Measurements from ENCODE around the gene SHISA5. TPM values are rescaled to one million over a fixed set of nuclear protein-coding genes. Genes with fewer than 3 reads are reported as not detected.

The SHISA5 gene
- total RNA-seq, 1 experiment from 2014 or later, result 174 TPM

DNA sequence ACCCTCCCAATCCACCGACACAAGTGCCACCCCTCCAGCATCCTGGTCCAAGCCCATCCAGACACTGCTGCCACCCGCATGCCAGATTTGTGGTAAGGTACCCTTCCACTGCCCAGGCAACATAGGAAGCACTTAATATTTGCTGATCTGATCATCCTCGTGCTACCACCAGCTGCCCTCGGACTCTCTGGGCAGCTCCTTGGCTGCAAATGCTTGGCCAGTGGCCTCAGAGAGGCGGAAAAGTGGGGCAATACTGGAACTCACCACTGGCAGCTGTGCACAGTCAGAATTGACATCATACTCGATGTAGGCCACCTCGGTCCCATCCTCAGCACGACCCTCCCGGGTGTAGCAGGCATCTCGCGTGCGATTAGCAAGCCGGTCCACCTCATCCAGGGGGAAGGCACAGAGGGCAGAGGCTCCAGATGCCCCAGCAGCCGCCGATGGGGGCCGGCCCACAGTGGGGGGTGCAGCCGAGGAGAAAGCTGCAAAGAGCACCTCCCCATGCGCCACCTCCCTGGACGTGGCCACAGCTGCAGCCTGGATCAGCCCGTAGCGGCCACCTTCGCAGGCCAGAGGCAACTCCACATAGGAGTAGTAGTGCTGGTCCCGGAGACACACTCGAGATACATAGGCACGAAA is 80.6 kb downstream of the SHISA5 start:
- TF ChIP-seq, protein P1, sequence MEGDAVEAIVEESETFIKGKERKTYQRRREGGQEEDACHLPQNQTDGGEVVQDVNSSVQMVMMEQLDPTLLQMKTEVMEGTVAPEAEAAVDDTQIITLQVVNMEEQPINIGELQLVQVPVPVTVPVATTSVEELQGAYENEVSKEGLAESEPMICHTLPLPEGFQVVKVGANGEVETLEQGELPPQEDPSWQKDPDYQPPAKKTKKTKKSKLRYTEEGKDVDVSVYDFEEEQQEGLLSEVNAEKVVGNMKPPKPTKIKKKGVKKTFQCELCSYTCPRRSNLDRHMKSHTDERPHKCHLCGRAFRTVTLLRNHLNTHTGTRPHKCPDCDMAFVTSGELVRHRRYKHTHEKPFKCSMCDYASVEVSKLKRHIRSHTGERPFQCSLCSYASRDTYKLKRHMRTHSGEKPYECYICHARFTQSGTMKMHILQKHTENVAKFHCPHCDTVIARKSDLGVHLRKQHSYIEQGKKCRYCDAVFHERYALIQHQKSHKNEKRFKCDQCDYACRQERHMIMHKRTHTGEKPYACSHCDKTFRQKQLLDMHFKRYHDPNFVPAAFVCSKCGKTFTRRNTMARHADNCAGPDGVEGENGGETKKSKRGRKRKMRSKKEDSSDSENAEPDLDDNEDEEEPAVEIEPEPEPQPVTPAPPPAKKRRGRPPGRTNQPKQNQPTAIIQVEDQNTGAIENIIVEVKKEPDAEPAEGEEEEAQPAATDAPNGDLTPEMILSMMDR (conservative IDR thresholded peaks at IDR 0.05), result no peak
- no peak overlapping the region; a peak in 1 of 5 replicates for H3K4me3 Mint-ChIP-seq
- H3T11ph ChIP-seq (ENCODE audit: low read length), result no peak overlapping the region
- no CpG with 5 or more reads among the region's 25 CpGs for WGBS (ENCODE audit: extremely low coverage, insufficient read length, low lambda C conversion rate)
- H3K27ac ChIP-seq (ENCODE audit: insufficient read length, low read depth, low read length), result no peak overlapping the region
- H3K4me1 ChIP-seq (ENCODE audit: insufficient read depth, low read length), result peaks cover 9% of the 10 kb centered on the region; the same call in 1 of the 2 replicates
- no peaks in the 10 kb centered on the region for H3K79me1 ChIP-seq (ENCODE audit: insufficient read depth, low read depth, low read length, poor library complexity, severe bottlenecking)
- H3K4ac ChIP-seq (ENCODE audit: low read depth, low read length), result no peak overlapping the region
- no peak overlapping the region for H2AFZ ChIP-seq (ENCODE audit: low read length)
- H3K79me2 ChIP-seq (ENCODE audit: insufficient read depth, low read length), result peaks cover 33% of the 10 kb centered on the region; the same call in 1 of the 2 replicates
- no peaks in the 10 kb centered on the region for H3K27me3 ChIP-seq (ENCODE audit: insufficient read depth, low read length)
- no peak overlapping the region for H4K8ac ChIP-seq (replicated peaks; ENCODE audit: insufficient read length, low read depth, low read length)
- DNase-seq, result no peak
- H3K23me2 ChIP-seq (ENCODE audit: insufficient read length, low read depth, low read length, poor library complexity, severe bottlenecking), result peaks cover 7% of the 10 kb centered on the region
- H2BK5ac ChIP-seq (ENCODE audit: insufficient read length, low read length), result no peak overlapping the region
- H4K5ac ChIP-seq (ENCODE audit: insufficient read length, low read depth, low read length), result no peak overlapping the region
- H3K27me3 Mint-ChIP-seq (ENCODE audit: low read depth), result no peaks in the 10 kb centered on the region
- peaks cover 20 to 50% (median 49%) of the 10 kb centered on the region in 3 experiments; a peak in 6 of 7 replicates for H3K36me3 Mint-ChIP-seq (ENCODE audit: insufficient read depth in 1 of 3, low read depth in 3 of 3)
- no peak overlapping the region for H3K18ac ChIP-seq (ENCODE audit: insufficient read length, low read depth, low read length)
- H3K56ac ChIP-seq (ENCODE audit: insufficient read length, low read depth, low read length), result no peak overlapping the region
- H3K27ac Mint-ChIP-seq, result peak overlapping the region in 2 of 3 experiments; percentile 17 to 39; a peak in 3 of 7 replicates
- no peak overlapping the region for H2BK20ac ChIP-seq (ENCODE audit: low read depth, low read length, poor library complexity, severe bottlenecking)
- H3K4me2 ChIP-seq (ENCODE audit: insufficient read depth, insufficient read length, low read length), result no peak overlapping the region
- H3K9ac ChIP-seq (ENCODE audit: extremely low read depth, insufficient read length, low read length), result no peak overlapping the region
- no peak overlapping the region for H2BK12ac ChIP-seq (ENCODE audit: insufficient read length, low read depth, low read length)
- no peaks in the 10 kb centered on the region for H3K9me3 Mint-ChIP-seq
- no peak overlapping the region for H3K23ac ChIP-seq (ENCODE audit: insufficient read length, low read depth, low read length)
- no peak overlapping the region for H2BK120ac ChIP-seq (ENCODE audit: low read depth, low read length, poor library complexity, severe bottlenecking)
- no peak overlapping the region for H2BK15ac ChIP-seq (ENCODE audit: low read depth, low read length)
- H2AK5ac ChIP-seq (ENCODE audit: insufficient read length, low read length), result no peak overlapping the region
- peaks cover 30 to 33% of the 10 kb centered on the region in 2 experiments for H3K4me1 Mint-ChIP-seq
- H4K20me1 ChIP-seq (ENCODE audit: control insufficient read depth, insufficient read depth, insufficient read length), result no peaks in the 10 kb centered on the region
- H3K14ac ChIP-seq (ENCODE audit: insufficient read depth, low read length), result no peak overlapping the region; the same call in 1 of the 2 replicates
- no peaks in the 10 kb centered on the region for H3K9me3 ChIP-seq (ENCODE audit: control insufficient read depth, low read depth, low read length)
- no peak overlapping the region for H4K91ac ChIP-seq (ENCODE audit: insufficient read length, low read depth, low read length)

All from H9 (cell line).